K562 (cell line): Measurements from ENCODE around the gene PRKD2. TPM values are rescaled to one million over a fixed set of nuclear protein-coding genes. Genes with fewer than 3 reads are reported as not detected.
A peak's percentile ranks its signal among the peaks of the same experiment; 100 is the strongest.

Experiments used
- ARHGAP35 ChIP-seq: fragments of 450-650 bp; IDR thresholded peaks from 2 replicates; pipeline ENCODE4 v1.6.1; 2018; ENCODE audit not compliant: partially characterized antibody
- C11orf30 ChIP-seq: fragments of 450-650 bp; IDR thresholded peaks from 2 replicates; pipeline ENCODE4 v1.6.1; 2016; ENCODE audit warnings: low read depth, mild to moderate bottlenecking
- CBFA2T3 ChIP-seq: fragments of 450-650 bp; IDR thresholded peaks from 2 replicates; pipeline ENCODE4 v1.6.1; 2017
- CCAR2 ChIP-seq: fragments of 200-400 bp; formaldehyde crosslinking; IDR thresholded peaks from 2 replicates; pipeline ENCODE4 v1.6.1; 2017; ENCODE audit warnings: mild to moderate bottlenecking, low read depth, low read length
- FOXP1 ChIP-seq: sonication (generic); formaldehyde crosslinking; IDR thresholded peaks from 2 replicates; pipeline ENCODE4 v1.8.0; 2022; ENCODE audit warnings: mild to moderate bottlenecking, missing genetic modification reagents
- HMG20A ChIP-seq: fragments of 450-650 bp; formaldehyde crosslinking; conservative IDR thresholded peaks from 2 replicates; pipeline ENCODE4 v1.4.0; 2020; ENCODE audit warnings: mild to moderate bottlenecking, mixed read lengths
- HSF4 ChIP-seq: fragments of 250-450 bp; sonication (Bioruptor Pico); IDR thresholded peaks from 2 replicates; pipeline ENCODE4 v2.1.2; 2022; ENCODE audit warnings: mild to moderate bottlenecking, moderate library complexity, borderline replicate concordance
- NCOA4 ChIP-seq: fragments of 450-650 bp; IDR thresholded peaks from 2 replicates; pipeline ENCODE4 v1.6.1; 2018; ENCODE audit warnings: mild to moderate bottlenecking; ENCODE audit not compliant: partially characterized antibody
- NUFIP1 ChIP-seq: fragments of 450-650 bp; IDR thresholded peaks from 2 replicates; pipeline ENCODE4 v1.6.1; 2018; ENCODE audit not compliant: partially characterized antibody
- SMAD4 ChIP-seq: fragments of 250-450 bp; sonication (Bioruptor Pico); conservative IDR thresholded peaks from 2 replicates; pipeline ENCODE4 v1.8.0; 2021; ENCODE audit warnings: inconsistent platforms, mild to moderate bottlenecking, moderate library complexity
- SMARCA5 ChIP-seq: fragments of 450-650 bp; IDR thresholded peaks from 2 replicates; pipeline ENCODE4 v1.6.1; 2016
- TAF15 ChIP-seq: fragments of 200-400 bp; formaldehyde crosslinking; IDR thresholded peaks from 2 replicates; pipeline ENCODE4 v1.6.1; 2017; ENCODE audit warnings: mild to moderate bottlenecking, low read depth, low read length, moderate library complexity
- TCF3 ChIP-seq: sonication (generic); formaldehyde crosslinking; IDR thresholded peaks from 2 replicates; pipeline ENCODE4 v1.4.0; 2020; ENCODE audit warnings: mild to moderate bottlenecking, missing genetic modification reagents
- TEAD4 ChIP-seq, 2 experiments: sonication (generic) in 1 of 2; formaldehyde crosslinking in 1 of 2; IDR thresholded peaks; 2 replicates each; pipeline versions ENCODE4 v1.6.1 to v1.8.0; 2012 to 2022; ENCODE audit warnings: borderline replicate concordance in 1 of 2, inconsistent platforms in 1 of 2, low read length in 1 of 2, mild to moderate bottlenecking in 1 of 2, missing genetic modification reagents in 1 of 2
- ZC3H8 ChIP-seq: fragments of 450-650 bp; IDR thresholded peaks from 2 replicates; pipeline ENCODE4 v1.6.1; 2017
- ZFPM2 ChIP-seq: fragments of 250-450 bp; sonication (Bioruptor Pico); IDR thresholded peaks from 2 replicates; pipeline ENCODE4 v1.5.1; 2022; ENCODE audit warnings: mild to moderate bottlenecking
- ZFX ChIP-seq: sonication (generic); formaldehyde crosslinking; IDR thresholded peaks from 2 replicates; pipeline ENCODE4 v1.8.0; 2022; ENCODE audit warnings: mild to moderate bottlenecking, missing genetic modification reagents, moderate library complexity
- ZNF3 ChIP-seq: fragments of 250-450 bp; sonication (Bioruptor Pico); IDR thresholded peaks from 2 replicates; pipeline ENCODE4 v1.5.0; 2021; ENCODE audit warnings: mild to moderate bottlenecking, moderate library complexity
- ZNF311 ChIP-seq: fragments of 250-450 bp; sonication (Bioruptor Pico); IDR thresholded peaks from 2 replicates; pipeline ENCODE4 v1.4.0; 2020; ENCODE audit warnings: mild to moderate bottlenecking, moderate library complexity
- ZNF695 ChIP-seq: fragments of 450-650 bp; formaldehyde crosslinking; IDR thresholded peaks from 2 replicates; pipeline ENCODE4 v1.4.0; 2020; ENCODE audit warnings: mild to moderate bottlenecking, moderate library complexity
- ZNF785 ChIP-seq: fragments of 250-450 bp; sonication (Bioruptor Pico); IDR thresholded peaks from 2 replicates; pipeline ENCODE4 v1.4.0; 2020; ENCODE audit warnings: mild to moderate bottlenecking
- polyA plus RNA-seq, 8 experiments: library from polyadenylated mRNA; depleted of rRNA in 4 of 8; stranded (reverse) in 5 of 8; unstranded in 3 of 8; fragments of >200 nt; fragmentation: Nextera tagmentation in 2 of 8; fragmentation: Illumina TruSeq in 1 of 8; extraction: Ambion mirVana in 2 of 8; extraction: Trizol in 1 of 8; gene quantifications; 2 replicates each; pipeline versions ENCODE4 v1.2.1 to v1.2.3, GENCODE V29; 2011 to 2014; ENCODE audit warnings: inconsistent platforms in 1 of 8, missing spikeins in 1 of 8
- total RNA-seq, 7 experiments: library from RNA; depleted of rRNA in 6 of 7; stranded (reverse); fragments of >200 nt in 6 of 7; fragmentation: Illumina TruSeq in 2 of 7; extraction: Trizol in 2 of 7; gene quantifications; 2 replicates each; pipeline versions ENCODE4 v1.2.1 to v1.2.3, GENCODE V29; 2011 to 2021; ENCODE audit warnings: low replicate concordance in 1 of 7
- TF ChIP-seq, protein P1 (sequence below): fragments of 450-650 bp; IDR thresholded peaks from 2 replicates; pipeline ENCODE4 v1.6.1; 2018; ENCODE audit not compliant: partially characterized antibody
- TF ChIP-seq, protein P2 (sequence below): IDR thresholded peaks from 2 replicates; pipeline ENCODE4 v1.6.1; 2014; ENCODE audit warnings: antibody characterized with exemption
- TF ChIP-seq, protein P3 (sequence below): sonication (generic); formaldehyde crosslinking; IDR thresholded peaks from 2 replicates; pipeline ENCODE4 v1.9.0; 2022; ENCODE audit warnings: mild to moderate bottlenecking, missing genetic modification reagents

Gene PRKD2
- total and polyA plus RNA-seq, 9 of the 15 experiments (the other 6 are each of a cell fraction or from before 2014, with no cell fraction given) = 1.8 to 60.0 (median 15.0) TPM

DNA sequence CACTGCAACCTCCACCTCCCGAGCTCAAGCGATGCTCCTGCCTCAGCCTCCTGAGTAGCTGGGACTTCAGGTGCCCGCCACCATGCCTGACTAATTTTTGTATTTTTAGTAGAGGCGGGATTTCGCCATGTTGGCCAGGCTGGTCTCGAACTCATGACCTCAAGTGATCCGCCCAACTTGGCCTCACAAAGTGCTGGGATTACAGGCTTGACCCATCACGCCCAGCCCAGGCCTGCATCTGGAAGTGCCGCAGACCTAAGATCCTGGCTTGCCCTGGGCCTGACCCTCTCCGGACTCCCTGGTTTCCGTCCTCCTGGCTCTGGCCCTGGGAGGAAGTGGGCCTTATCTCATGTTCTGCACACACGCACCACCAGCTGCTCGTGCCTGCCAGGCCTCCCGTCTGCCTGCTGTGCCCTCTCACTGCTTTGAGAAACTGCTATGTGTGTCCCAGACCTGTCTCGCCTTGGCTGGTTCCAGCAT, 87.3 kb downstream of the PRKD2 start (continued):
- TF ChIP-seq, protein P1, sequence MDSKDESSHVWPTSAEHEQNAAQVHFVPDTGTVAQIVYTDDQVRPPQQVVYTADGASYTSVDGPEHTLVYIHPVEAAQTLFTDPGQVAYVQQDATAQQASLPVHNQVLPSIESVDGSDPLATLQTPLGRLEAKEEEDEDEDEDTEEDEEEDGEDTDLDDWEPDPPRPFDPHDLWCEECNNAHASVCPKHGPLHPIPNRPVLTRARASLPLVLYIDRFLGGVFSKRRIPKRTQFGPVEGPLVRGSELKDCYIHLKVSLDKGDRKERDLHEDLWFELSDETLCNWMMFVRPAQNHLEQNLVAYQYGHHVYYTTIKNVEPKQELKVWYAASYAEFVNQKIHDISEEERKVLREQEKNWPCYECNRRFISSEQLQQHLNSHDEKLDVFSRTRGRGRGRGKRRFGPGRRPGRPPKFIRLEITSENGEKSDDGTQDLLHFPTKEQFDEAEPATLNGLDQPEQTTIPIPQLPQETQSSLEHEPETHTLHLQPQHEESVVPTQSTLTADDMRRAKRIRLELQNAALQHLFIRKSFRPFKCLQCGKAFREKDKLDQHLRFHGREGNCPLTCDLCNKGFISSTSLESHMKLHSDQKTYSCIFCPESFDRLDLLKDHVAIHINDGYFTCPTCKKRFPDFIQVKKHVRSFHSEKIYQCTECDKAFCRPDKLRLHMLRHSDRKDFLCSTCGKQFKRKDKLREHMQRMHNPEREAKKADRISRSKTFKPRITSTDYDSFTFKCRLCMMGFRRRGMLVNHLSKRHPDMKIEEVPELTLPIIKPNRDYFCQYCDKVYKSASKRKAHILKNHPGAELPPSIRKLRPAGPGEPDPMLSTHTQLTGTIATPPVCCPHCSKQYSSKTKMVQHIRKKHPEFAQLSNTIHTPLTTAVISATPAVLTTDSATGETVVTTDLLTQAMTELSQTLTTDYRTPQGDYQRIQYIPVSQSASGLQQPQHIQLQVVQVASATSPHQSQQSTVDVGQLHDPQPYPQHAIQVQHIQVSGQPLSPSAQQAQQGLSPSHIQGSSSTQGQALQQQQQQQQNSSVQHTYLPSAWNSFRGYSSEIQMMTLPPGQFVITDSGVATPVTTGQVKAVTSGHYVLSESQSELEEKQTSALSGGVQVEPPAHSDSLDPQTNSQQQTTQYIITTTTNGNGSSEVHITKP = no peak
- TF ChIP-seq FOXP1 (CRISPR knock-in tag) (no peak), NCOA4 (no peak), CBFA2T3 (peak; percentile 89), ZNF311 (CRISPR knock-in tag) (peak; percentile 41; the same call in 1 of the 2 replicates), ZC3H8 (no peak), ARHGAP35 (no peak), ZNF785 (CRISPR knock-in tag) (no peak), C11orf30 (no peak), TCF3 (CRISPR knock-in tag) (peak; percentile 86), HSF4 (no peak), SMARCA5 (peak; percentile 42; the same call in 1 of the 2 replicates), CCAR2 (no peak), NUFIP1 (no peak), TAF15 (no peak), HMG20A (CRISPR knock-in tag) (no peak), TEAD4 (IDR thresholded peaks at IDR 0.05; ENCODE audit: low read length) (peak; percentile 77), TEAD4 (CRISPR knock-in tag; IDR thresholded peaks at IDR 0.05; ENCODE audit: borderline replicate concordance) (no peak), SMAD4 (CRISPR knock-in tag) (peak; percentile 93), ZFX (peak; percentile 87), ZNF695 (CRISPR knock-in tag) (no peak), ZFPM2 (CRISPR knock-in tag) (no peak), ZNF3 (CRISPR knock-in tag) (no peak)
- TF ChIP-seq, protein P2, sequence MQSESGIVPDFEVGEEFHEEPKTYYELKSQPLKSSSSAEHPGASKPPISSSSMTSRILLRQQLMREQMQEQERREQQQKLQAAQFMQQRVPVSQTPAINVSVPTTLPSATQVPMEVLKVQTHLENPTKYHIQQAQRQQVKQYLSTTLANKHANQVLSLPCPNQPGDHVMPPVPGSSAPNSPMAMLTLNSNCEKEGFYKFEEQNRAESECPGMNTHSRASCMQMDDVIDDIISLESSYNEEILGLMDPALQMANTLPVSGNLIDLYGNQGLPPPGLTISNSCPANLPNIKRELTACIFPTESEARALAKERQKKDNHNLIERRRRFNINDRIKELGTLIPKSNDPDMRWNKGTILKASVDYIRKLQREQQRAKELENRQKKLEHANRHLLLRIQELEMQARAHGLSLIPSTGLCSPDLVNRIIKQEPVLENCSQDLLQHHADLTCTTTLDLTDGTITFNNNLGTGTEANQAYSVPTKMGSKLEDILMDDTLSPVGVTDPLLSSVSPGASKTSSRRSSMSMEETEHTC = 0 out of 2 replicates have a peak, but pooled peaks have one; percentile 18
- TF ChIP-seq, protein P3, sequence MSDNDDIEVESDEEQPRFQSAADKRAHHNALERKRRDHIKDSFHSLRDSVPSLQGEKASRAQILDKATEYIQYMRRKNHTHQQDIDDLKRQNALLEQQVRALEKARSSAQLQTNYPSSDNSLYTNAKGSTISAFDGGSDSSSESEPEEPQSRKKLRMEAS (CRISPR knock-in tag) = peak; percentile 82
